DMS53 treated with DMSO at 0.1 percent for 48 hours (cell line): Measurements from ENCODE around the gene PDE6A.

Experiments used
- DNase-seq: peaks from one replicate; lab custom pipeline; 2025; ENCODE audit not compliant: unreplicated experiment; lab: John Stamatoyannopoulos, UW

The PDE6A gene

DNA sequence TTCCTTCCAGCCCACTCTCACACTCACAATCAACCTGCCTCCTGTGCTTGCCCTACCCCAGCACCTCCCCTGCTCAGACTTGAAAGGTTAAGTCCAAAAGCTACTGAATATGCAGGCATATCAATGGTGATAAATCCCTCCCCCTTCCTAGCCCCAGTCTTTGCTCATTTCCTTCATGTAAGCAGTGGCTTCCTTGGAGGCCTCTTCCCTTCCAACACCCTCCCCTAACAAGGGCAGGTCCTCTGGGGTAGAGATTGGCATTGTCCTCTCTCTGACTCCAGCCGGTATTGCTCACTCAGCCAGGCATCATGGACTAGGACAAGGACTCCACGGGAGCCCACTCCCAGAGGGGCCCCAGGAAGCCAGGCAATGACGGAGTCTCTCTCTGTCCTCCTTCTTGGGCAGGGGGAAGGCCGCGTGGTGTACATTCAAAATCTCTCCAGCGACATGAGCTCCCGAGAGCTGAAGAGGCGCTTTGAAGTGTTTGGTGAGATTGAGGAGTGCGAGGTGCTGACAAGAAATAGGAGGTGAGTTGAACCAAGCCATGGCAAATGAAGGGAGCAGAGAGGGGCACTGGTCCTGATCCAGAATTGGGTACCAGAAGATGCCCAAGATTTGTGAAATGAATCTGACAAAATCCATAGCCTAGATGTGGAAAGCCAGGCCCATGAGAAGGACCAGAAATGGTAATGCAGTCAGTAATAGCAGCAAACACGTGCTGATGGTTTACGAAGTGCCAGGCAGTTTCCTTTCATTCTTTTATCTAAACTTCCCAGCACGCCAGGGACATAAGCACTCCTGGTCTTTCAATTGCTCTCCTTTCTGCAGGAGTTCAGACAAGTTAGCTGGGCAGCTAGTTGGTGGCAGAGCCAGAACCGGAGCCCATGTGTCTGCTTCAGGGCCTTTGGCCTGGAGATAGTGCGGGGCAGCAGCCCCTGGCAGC, 102.5 kb downstream of the PDE6A start:
- no peak for DNase-seq

- DNase-seq: no peak
Measured at GRCh38 chr5:149840226-149840825, 104.3 kb downstream of the PDE6A start.

DNA sequence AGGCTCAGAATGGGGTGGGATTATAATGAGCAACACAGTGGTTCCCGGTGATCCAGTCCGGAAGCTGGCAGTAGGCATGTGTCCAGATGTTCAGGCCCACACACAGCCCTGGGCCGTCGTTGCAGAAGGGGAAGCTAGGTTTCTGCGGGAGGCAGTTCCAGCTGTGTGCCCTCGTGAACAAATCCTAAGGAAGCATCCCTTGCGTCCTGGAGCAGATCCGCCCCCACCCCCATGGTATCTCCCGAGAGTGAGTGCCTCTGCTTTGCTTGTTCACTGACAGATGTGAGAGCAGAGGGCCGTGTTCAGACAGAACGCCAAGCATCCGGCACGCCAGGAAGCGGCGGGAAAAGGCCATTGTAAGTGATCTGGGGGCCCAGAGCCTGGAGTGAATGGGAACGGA, 104.8 kb downstream of the PDE6A start:
- no peak for DNase-seq

GRCh38 chr5:149838881-149839739, 105.5 kb downstream of the PDE6A start:
- DNase-seq: no peak

- DNase-seq: peak; percentile 33
Measured at GRCh38 chr5:149837680-149838269, 106.8 kb downstream of the PDE6A start.

DNA sequence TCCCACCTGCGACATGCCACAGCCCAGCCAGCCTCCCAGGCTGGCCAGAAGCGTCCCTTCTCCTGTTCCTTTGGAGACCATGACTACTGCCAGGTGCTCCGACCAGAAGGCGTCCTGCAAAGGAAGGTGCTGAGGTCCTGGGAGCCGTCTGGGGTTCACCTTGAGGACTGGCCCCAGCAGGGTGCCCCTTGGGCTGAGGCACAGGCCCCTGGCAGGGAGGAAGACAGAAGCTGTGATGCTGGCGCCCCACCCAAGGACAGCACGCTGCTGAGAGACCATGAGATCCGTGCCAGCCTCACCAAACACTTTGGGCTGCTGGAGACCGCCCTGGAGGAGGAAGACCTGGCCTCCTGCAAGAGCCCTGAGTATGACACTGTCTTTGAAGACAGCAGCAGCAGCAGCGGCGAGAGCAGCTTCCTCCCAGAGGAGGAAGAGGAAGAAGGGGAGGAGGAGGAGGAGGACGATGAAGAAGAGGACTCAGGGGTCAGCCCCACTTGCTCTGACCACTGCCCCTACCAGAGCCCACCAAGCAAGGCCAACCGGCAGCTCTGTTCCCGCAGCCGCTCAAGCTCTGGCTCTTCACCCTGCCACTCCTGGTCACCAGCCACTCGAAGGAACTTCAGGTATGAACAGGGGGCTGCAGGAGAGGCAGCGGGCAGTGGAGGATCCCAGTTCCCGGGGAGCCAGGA, 108.0 kb downstream of the PDE6A start:
- DNase-seq: no peak

DNA sequence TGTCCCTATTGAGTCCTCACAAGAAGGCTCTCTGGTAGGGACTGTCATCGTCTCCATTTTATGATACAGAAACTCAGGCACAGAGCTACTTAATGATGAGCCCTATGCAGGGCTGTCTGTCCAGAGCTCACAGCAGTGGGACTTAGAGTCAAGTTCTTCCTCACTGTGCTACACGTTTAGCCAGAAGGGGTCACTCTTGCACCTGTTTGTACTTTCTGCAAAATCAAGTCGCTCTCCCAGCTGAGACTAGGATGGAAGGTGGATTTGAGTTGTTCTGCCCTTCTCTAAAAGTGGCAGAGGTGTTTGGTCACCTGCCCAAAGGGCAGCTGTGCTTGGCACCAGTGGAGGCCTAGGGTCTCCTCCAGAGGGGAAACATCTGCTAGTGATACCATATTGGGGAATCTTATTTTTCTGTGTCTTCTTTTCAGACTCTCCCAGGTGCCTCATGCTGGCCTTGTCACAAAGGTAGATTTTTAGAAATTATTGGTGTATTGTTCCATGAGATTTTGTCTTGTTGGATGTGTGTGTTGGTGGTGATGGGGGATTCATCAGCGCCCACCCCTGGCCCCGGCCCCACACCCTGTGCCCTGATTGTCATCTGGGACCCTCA, 110.2 kb downstream of the PDE6A start:
- peak; percentile 77 for DNase-seq

DNA sequence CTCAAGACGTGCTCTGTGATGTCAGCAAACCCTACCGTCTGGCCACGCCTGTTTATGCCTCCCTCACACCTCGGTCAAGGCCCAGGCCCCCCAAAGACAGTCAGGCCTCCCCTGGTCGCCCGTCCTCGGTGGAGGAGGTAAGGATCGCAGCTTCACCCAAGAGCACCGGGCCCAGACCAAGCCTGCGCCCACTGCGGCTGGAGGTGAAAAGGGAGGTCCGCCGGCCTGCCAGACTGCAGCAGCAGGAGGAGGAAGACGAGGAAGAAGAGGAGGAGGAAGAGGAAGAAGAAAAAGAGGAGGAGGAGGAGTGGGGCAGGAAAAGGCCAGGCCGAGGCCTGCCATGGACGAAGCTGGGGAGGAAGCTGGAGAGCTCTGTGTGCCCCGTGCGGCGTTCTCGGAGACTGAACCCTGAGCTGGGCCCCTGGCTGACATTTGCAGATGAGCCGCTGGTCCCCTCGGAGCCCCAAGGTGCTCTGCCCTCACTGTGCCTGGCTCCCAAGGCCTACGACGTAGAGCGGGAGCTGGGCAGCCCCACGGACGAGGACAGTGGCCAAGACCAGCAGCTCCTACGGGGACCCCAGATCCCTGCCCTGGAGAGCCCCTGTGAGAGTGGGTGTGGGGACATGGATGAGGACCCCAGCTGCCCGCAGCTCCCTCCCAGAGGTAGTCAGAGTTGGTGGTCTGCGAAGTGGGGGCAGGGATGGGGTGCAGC, 111.3 kb downstream of the PDE6A start:
- DNase-seq: no peak

DNA sequence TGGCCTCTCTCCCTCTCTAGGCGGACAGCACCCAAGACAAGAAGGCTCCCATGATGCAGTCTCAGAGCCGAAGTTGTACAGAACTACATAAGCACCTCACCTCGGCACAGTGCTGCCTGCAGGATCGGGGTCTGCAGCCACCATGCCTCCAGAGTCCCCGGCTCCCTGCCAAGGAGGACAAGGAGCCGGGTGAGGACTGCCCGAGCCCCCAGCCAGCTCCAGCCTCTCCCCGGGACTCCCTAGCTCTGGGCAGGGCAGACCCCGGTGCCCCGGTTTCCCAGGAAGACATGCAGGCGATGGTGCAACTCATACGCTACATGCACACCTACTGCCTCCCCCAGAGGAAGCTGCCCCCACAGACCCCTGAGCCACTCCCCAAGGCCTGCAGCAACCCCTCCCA, 112.0 kb downstream of the PDE6A start:
- DNase-seq: no peak

DNA sequence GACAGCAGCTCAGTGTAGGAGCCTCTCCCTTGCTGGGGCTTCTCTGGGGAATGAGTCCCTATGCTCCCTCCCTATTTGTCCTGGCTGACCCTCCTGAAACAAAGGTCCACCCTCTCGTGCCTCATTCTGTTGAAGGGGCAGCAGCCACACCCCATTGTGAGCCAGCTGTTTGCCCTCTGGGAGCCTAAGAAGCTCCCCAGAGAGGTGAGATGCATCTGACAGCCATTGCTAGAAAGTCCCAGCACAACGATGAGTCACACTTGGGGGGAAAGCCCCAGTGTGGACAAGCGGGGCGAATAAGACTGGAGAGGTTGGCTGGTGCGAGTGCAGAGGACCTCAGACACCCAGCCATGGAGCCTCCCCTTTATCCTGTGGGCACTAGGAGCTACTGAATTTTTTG, 113.1 kb downstream of the PDE6A start:
- DNase-seq: peak; percentile 8

DNA sequence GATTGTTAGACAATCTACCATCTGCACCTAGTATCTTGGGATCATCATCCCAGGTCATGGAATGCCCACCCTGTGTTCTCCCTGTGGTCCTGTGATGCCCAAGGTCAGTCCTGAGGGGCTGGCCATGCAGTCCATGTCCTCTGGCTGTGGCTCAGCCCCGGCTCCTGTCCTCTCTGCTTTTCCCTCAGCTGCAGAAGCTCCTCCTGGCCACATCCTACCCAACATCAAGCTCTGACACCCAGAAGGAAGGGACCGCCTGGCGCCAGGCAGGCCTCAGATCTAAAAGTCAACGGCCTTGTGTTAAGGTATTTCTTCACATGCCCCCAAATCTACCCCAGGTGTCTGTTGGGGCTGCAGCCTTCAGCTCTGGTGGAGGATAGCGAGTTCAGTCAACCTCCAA, 114.0 kb downstream of the PDE6A start:
- DNase-seq: no peak

DNA sequence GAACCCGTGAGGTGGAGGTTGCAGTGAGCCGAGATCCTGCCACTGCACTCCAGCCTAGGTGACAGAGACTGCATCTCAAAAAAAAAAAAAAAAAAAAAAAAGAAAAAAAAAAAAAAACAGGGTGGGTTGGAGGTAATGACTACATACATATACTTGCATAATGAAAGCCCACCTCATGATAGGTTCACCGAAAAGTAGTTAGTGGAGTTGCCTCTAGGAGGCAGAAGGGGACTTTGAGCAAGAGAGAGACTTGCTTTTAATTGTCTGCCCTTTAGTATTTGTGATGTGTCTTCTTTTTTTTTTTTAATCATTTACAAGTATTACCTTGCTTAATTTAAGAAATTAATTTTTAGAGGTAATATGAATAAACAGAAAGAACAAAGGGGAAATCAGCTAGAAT, 114.6 kb downstream of the PDE6A start:
- no peak for DNase-seq

GRCh38 chr5:149828161-149829011, 116.2 kb downstream of the PDE6A start:
- peak; percentile 93 for DNase-seq

DNA sequence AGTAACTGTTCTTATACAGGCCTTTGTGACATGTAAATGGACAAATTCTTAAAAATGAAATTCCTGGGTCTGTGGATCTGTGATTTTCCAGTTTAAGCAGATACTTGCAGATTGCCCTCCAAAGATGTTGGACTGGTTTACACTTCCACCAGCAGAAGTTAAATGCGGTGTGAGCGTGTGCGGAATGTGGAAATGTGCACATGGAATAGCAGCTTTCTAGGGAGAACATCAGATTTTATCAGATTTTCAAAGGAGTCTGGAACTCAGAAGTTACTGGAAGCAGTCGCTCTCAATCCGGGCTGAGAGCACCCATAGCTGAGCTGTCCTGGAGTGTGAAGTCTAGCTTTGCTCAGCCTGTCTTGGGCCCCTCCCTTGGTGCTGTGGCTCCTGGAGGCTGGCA, 117.0 kb downstream of the PDE6A start:
- DNase-seq: no peak

- no peak for DNase-seq
Measured at GRCh38 chr5:149827086-149827485, 117.5 kb downstream of the PDE6A start.

GRCh38 chr5:149826574-149826973, 118.0 kb downstream of the PDE6A start:
- no peak for DNase-seq

GRCh38 chr5:149824846-149825245, 119.7 kb downstream of the PDE6A start:
- no peak for DNase-seq

- no peak for DNase-seq
Measured at GRCh38 chr5:149824120-149824519, 120.5 kb downstream of the PDE6A start.

GRCh38 chr5:149823375-149823774, 121.2 kb downstream of the PDE6A start:
- DNase-seq: no peak
